ENCODE results near the gene LDHB.

Gene LDHB

DNA sequence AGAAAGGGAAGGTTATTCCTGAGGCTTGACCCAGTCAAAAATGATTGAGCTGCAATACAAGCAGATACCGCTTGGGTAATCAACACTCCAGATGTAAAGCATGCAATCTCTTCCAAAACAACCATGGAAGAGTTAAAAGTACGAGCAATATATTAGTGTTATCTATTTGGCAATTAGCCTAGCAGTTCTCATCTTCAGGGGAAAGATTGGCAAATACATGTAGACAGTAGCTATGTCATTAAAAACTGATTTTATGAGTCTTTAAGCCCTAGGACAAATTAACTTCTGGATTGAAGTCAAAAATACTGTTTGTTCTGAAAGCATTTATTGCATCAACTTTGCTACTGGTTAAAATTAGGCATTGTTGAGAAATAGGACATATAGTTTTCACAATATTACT, 43.7 kb downstream of the LDHB start:
- no peak for ATAC-seq
- TF ChIP-seq SNAI2 (CRISPR knock-in tag; IDR thresholded peaks at IDR 0.05) = no peak
- TF ChIP-seq ZC3H10 (CRISPR knock-in tag; IDR thresholded peaks at IDR 0.05) = no peak
- TF ChIP-seq PATZ1 (CRISPR knock-in tag; IDR thresholded peaks at IDR 0.05; ENCODE audit: borderline replicate concordance) = no peak
- TF ChIP-seq CSDC2 (CRISPR knock-in tag; IDR thresholded peaks at IDR 0.05) = no peak
- no peak for TF ChIP-seq GLIS3 (CRISPR knock-in tag; IDR thresholded peaks at IDR 0.05)
- no peak for TF ChIP-seq TSHZ2 (CRISPR knock-in tag; IDR thresholded peaks at IDR 0.05)
- no peak for TF ChIP-seq ZNF70 (CRISPR knock-in tag; IDR thresholded peaks at IDR 0.05)
- TF ChIP-seq ZNF8 (CRISPR knock-in tag; IDR thresholded peaks at IDR 0.05) = no peak
- TF ChIP-seq CREB5 (CRISPR knock-in tag; IDR thresholded peaks at IDR 0.05; ENCODE audit: low read depth) = no peak
- TF ChIP-seq RARB (CRISPR knock-in tag; IDR thresholded peaks at IDR 0.05) = no peak
- TF ChIP-seq TOX (CRISPR knock-in tag; IDR thresholded peaks at IDR 0.05; ENCODE audit: borderline replicate concordance) = no peak
- TF ChIP-seq, protein P1, sequence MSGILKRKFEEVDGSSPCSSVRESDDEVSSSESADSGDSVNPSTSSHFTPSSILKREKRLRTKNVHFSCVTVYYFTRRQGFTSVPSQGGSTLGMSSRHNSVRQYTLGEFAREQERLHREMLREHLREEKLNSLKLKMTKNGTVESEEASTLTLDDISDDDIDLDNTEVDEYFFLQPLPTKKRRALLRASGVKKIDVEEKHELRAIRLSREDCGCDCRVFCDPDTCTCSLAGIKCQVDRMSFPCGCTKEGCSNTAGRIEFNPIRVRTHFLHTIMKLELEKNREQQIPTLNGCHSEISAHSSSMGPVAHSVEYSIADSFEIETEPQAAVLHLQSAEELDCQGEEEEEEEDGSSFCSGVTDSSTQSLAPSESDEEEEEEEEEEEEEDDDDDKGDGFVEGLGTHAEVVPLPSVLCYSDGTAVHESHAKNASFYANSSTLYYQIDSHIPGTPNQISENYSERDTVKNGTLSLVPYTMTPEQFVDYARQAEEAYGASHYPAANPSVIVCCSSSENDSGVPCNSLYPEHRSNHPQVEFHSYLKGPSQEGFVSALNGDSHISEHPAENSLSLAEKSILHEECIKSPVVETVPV (CRISPR knock-in tag; IDR thresholded peaks at IDR 0.05) = no peak
- no peak for TF ChIP-seq OSR1 (CRISPR knock-in tag; IDR thresholded peaks at IDR 0.05)

GRCh38 chr12:21608196-21608595, 49.4 kb downstream of the LDHB start:
- no peak for ATAC-seq
- no peak for TF ChIP-seq BACH2 (CRISPR knock-in tag; IDR thresholded peaks at IDR 0.05; ENCODE audit: borderline replicate concordance)
- TF ChIP-seq SNAI2 (CRISPR knock-in tag; IDR thresholded peaks at IDR 0.05) = no peak
- no peak for TF ChIP-seq CSDC2 (CRISPR knock-in tag; IDR thresholded peaks at IDR 0.05)
- no peak for TF ChIP-seq TSHZ2 (CRISPR knock-in tag; IDR thresholded peaks at IDR 0.05)
- no peak for TF ChIP-seq ZFP30 (CRISPR knock-in tag; IDR thresholded peaks at IDR 0.05)
- TF ChIP-seq RARB (CRISPR knock-in tag; IDR thresholded peaks at IDR 0.05) = no peak
- no peak for TF ChIP-seq TCF4 (CRISPR knock-in tag; IDR thresholded peaks at IDR 0.05; ENCODE audit: borderline replicate concordance)
- TF ChIP-seq ZNF70 (CRISPR knock-in tag; IDR thresholded peaks at IDR 0.05) = no peak
- no peak for TF ChIP-seq ARNTL (CRISPR knock-in tag; IDR thresholded peaks at IDR 0.05; ENCODE audit: borderline replicate concordance, low read depth)
- TF ChIP-seq, protein P2, sequence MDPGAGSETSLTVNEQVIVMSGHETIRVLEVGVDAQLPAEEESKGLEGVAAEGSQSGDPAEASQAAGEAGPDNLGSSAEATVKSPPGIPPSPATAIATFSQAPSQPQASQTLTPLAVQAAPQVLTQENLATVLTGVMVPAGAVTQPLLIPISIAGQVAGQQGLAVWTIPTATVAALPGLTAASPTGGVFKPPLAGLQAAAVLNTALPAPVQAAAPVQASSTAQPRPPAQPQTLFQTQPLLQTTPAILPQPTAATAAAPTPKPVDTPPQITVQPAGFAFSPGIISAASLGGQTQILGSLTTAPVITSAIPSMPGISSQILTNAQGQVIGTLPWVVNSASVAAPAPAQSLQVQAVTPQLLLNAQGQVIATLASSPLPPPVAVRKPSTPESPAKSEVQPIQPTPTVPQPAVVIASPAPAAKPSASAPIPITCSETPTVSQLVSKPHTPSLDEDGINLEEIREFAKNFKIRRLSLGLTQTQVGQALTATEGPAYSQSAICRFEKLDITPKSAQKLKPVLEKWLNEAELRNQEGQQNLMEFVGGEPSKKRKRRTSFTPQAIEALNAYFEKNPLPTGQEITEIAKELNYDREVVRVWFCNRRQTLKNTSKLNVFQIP (CRISPR knock-in tag; IDR thresholded peaks at IDR 0.05; ENCODE audit: borderline replicate concordance, low read depth) = no peak
- TF ChIP-seq ZNF565 (CRISPR knock-in tag; conservative IDR thresholded peaks at IDR 0.05; ENCODE audit: low read depth) = no peak
- TF ChIP-seq CREB5 (CRISPR knock-in tag; IDR thresholded peaks at IDR 0.05; ENCODE audit: low read depth) = no peak
- TF ChIP-seq TOX (CRISPR knock-in tag; IDR thresholded peaks at IDR 0.05; ENCODE audit: borderline replicate concordance) = no peak
